HTR-8/SVneo (cell line): ENCODE measurements around the gene PSTPIP1.

Experiments
- DNase-seq: peaks from one replicate; pipeline ENCODE4 v3.0.0; 2011; ENCODE audit warnings: low spot score, mixed read lengths; ENCODE audit not compliant: insufficient read length
- FAIRE-seq: peaks from 2 replicates; lab custom pipeline; 2011; peaks lifted over from hg19 to GRCh38; lab: Jason Lieb, UNC

The PSTPIP1 gene

DNA sequence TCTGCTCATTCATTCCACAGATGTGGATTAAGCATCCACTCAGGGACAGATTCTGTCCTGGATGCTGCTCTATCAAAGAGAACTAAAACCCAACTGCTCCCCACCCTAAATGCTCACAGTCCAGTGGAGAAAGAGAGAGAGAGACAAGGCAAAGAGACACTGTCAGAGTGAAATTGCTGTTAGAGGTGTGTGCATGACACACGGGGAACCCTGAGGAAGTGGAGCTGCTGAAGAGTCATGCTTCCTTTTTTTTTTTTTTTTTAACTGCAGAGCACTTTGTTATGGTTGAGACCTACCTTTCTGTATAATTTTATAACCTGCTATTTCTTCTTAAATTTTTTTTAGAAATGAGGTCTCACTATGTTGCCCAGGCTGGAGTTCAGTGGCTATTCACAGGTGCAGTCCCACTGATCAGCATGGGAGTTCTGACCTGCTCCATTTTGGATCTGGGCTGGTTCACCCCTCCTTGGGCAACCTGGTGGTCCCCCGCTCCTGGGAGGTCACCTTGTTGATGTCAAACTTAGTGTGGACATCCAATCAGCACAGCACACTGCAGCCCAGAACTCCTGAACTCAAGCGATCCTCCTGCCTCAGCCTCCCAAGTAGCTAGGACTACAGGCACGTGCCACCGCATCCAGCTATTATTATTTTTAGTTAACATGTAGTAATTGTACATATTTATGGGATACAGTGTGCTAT lies 18.2 kb upstream of the PSTPIP1 start:
- no peak for FAIRE-seq
- DNase-seq: no peak

DNA sequence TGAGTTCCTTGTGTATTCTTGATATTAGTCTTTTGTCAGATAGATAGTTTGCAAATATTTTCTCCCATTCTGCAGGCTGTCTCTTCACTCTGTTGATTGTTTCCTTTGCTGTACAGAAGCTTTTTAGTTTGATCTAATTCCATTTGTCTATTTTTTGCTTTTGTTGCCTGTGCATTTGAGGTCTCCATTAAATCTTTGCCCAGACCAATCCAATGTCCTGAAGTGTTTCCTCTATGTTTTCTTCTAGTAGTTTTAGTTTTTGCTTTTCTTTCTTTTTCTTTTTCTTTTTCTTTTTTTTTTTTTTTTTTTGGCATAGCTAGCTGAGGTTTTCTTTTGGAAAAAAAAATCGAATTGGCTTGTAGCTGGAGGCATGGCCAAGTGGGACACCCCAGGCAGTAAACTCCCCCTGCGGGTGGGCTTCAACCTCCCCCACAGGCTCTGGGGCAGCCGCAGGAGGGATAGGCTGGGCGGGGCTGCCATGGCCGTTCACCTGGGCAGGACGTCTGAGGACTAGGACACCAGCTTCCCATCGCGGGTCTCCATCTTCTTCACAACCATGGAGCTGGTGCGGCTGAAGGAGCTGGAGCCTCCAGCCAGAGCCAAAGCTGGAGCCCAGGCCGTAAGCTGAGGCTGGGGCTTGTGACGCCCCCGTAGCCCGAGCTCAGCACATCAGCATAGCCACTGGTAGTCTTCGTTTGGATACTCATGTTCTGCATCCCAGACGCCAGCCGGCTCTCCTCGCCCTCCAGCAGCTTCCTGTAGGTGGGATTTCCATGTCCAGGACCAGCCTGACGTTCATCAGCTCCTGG lies 16.2 kb upstream of the PSTPIP1 start:
- DNase-seq (no peak), FAIRE-seq (no peak)

DNA sequence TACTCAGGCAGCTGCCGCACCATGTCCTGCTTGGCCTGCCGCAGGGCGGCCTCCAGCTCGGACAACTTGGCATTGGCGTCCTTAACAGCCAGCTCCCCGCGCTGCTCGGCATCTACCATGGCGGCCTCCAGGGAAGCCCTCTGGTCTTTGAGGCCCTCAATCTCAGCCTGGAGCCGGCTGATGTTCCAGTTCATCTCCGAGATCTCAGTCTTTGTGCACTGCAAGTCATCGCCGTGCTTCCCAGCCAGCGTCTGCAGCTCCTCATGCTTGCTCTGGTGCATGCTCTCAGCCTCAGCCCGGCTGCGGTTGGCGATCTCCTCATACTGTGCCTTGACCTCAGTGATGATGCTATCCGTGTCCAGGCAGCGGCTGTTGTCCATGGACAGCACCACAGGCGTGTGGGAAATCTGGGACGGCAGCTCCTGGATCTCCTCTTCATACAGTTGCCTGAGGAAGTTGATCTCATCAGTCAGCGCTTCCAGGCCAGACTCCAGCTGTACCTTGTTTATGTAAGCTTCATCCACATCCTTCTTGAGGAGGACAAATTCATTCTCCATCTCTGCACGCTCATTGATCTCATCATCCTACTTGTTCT lies 15.5 kb upstream of the PSTPIP1 start:
- DNase-seq (no peak), FAIRE-seq (no peak)

DNA sequence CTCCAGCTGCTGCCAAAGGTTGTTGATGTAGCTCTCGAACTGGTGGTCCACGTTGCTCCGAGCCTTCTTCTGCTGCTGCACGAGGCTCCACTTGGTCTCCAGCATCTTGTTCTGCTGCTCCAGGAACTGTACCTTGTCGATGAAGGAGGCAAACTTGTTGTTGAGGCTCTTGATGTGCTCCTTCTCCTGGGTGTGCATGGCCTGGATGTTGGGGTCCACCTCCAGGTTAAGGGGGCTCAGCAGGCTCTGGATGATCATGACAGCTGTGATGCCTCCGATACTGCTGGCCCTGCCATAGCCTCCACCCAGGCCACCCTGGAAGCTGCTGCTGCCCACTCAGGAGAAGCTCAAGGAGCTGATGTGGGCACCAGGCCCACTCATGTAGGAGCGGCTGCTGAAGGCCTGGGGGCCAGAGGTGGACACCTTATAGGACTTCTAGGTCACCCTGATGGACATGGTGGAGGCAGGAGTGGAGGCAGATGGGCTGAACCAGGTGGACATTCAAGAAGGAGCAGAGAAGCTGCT lies 14.9 kb upstream of the PSTPIP1 start:
- DNase-seq (no peak), FAIRE-seq (no peak)

DNA sequence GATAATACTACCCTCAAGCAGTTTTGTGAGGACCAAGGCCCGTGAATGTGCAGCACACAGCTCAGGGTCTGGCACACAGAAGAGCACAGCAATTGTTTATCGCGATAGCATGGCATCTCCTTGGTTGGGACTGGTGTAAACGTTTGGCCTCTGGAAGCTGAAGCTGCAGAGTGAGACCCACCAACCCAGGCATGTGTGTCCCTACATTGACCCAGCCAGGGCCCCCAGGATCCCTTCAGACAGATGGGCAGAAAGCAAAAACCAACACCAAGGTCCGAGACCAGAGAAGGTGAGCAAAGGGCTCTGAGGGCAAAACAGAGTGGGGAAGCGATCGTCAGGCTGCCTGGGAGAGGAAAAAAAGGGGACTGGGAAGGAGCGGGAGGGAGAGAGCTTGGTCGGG lies 12.6 kb upstream of the PSTPIP1 start:
- FAIRE-seq (no peak), DNase-seq (no peak)

DNA sequence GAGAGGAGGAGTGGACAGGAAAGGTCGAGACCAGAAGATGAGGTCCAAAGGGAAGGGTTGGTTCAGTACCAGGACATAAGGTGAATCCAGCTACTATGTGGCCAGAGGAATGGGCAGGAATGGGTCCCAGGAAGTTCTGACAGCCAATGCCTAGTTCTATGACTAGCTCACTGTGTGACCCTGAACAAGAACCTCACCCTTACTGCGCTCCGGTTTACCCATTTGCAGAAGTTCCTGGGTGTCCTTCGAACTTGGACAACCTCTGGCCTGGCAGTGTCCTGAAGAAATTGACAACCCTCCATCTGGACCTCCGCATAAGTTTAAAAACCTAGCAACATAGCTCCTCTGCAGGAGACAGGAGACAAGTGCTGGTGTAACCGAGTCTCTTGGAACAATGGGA lies 12.2 kb upstream of the PSTPIP1 start:
- DNase-seq: no peak

DNA sequence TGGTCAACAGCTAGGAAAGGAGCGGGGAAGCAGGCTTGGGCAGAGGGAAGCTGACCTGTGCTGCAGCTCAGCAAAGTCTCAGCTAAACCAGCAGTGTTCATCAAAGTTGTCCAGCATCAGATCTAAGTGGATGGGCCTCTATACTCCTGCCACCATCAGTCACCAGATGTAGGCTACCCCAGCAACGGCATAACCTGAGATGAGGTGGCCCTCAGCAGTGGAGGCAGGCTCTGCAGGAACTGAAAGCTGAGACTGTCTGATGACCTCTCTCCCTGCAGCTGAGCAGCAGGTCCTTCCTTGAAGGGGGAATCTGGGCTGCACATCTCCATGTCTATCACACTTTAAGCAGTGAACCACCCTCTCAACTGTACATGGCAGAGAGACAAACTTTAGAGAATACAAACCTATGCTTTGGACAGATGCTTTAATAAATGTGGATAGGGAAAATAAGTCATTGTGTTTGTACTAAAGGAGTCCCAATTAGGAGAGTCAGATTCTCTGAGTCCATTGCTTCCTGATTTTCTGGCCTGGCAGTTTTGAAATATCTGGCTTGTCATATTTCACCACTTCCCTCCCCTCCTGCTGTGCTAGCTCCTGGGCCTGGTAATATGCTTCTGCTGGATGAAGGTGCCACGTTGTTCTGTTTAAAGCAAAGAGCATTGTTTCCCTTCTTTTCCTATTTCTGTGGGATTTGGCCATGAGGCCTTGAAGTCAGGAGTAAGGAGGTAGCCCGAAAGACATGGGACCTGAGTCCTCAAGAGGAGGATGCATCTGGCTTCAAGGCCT lies 11.1 kb upstream of the PSTPIP1 start:
- FAIRE-seq (no peak), DNase-seq (no peak)

More for the DNA sequence above, 12.2 kb upstream of the PSTPIP1 start:
- FAIRE-seq: no peak

DNA sequence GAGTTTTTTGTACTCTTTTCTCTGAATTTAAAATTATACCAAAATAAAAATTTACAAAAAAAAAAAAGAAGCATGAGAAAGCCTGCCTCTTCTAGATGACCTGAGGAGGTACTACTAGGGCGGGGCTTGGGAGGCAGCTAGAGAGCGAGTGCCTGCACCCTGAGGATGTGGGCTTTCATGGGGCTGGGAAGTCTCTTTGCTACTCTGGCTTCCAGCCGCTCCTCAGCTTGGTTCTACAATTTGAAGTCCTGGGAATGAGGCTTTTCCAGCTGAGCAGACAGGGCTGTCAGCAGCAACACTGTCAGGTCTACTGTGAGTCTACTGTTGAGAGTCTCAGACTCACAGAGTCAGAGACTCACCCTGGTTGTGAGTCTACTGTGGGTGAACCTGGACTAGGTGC lies 8.2 kb upstream of the PSTPIP1 start:
- FAIRE-seq (no peak), DNase-seq (no peak)

DNA sequence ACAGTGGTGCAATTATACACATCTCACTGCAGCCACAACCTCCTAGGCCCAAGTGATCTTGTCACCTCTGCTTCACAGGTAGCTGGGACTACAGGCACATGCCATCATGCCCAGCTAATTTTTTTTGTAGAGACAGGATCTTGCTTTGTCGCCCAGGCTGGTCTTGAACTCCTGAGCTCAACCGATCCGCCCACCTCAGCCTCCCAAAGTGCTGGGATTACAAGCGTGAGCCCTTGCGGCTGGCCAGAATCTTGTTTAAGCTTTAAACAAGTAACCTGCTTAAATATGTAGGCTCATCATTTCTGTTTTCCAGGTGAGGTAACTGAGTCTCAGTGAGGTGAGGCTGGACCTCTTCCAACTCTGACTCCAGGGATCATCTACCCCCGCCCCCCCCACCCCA lies 7.7 kb upstream of the PSTPIP1 start:
- no peak for FAIRE-seq
- no peak for DNase-seq

DNA sequence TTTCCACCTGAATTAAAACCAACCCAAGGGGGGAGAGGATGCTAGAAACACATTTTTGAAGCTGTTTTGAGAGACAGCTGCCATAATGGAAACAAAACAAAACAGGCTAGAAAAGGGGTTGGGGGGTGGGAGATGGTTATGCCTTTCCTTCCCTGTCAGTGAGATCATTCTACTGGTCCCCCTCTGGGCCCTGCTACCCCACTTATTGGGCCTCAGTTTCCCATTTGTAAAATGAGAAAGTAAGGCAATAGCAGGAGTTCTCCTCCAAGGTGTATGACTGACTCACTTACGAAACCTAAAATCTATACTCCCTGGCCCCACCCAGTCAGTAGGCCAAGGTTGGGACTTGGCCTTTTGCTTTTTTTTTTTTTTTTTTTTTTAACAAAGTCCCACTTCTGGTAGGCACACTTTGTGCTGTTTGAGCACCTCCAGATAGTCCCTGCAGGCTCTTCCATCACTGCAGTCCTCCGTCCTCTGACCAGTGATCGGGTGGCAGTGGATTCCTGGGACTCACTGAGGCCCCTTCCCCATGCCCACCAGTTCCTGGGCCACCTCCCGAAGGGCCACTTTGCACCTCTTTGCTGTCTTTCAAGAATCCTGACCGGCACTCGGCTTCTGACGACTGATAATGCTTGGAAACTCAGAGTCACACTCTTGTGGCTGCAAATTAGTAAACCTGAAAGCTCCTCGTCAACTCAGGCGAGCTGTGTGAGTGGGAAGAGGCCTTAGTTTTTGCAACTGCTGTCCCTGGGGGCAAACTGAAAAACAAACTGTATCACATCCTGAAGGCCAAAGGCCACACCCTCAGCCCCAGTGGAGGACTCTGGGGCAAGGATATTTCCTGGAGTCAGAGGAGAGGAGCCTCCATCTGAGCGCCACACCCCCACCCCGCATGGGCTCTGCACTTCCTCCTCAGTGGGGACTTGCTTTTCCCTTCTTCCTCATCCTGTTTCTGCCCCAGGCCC lies 6.7 kb upstream of the PSTPIP1 start:
- DNase-seq (no peak), FAIRE-seq (no peak)

DNA sequence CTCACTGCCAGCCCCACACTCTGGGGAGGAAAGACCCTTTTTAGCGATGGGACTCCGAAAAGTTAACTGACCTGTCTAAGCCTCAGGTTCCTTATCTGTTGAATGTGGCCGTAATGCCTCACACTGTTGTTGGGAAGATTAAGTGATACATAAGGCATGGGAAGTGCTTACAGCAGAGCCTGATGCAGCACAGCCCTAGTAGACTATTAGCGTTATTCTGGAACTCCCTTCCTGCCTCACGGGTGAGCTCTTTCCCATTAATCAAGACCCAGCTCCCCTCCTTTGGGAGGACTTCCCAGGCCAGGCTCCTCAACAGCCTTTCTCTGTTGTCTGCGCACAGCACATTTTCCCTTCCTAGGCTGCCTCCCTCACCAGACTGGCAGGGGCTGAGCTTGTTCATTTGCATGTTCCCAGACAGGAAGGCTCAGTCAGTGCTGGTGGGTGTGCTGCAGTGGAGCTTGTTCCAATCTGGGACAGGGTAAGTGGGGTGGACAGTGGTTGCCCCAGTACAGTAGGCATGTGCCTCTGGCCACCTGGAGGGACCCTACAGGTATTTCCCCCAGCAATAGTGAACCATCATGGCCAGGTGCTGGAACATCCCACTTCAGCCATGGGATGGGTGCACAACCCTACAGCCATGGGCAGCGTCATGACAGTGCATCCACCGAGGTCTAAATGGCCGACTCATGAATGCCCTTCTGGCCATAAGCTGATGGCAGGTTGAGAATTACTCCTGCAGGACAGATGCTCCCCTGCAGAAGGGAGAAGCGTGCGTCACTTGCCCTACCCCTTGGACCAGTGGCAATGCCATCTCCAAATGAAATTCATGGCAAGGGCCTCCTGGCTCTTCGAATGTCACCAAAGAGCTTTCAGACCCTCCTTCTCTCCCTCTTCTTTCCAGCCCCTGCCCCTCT lies 5.8 kb upstream of the PSTPIP1 start:
- no peak for FAIRE-seq
- DNase-seq: no peak

DNA sequence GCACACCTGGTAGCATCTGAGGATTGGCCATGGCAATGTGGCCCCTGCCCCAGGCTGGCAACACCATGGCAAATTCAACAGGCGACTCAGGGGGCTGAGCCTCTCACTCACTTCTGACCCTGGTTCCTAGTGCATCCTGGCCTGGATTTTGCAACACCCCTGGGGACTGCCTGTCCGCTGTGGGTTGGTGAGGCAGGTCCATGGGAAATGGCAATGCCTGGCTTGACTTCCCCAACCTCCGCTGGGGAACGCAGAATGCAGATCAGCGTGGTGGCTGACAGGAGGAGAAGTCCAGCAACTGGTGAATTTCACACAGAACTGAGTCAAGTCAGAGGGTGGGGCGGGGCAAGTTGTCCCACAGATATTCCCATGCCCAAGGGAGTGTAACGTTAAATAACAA lies 3.9 kb upstream of the PSTPIP1 start:
- no peak for DNase-seq
- no peak for FAIRE-seq

DNA sequence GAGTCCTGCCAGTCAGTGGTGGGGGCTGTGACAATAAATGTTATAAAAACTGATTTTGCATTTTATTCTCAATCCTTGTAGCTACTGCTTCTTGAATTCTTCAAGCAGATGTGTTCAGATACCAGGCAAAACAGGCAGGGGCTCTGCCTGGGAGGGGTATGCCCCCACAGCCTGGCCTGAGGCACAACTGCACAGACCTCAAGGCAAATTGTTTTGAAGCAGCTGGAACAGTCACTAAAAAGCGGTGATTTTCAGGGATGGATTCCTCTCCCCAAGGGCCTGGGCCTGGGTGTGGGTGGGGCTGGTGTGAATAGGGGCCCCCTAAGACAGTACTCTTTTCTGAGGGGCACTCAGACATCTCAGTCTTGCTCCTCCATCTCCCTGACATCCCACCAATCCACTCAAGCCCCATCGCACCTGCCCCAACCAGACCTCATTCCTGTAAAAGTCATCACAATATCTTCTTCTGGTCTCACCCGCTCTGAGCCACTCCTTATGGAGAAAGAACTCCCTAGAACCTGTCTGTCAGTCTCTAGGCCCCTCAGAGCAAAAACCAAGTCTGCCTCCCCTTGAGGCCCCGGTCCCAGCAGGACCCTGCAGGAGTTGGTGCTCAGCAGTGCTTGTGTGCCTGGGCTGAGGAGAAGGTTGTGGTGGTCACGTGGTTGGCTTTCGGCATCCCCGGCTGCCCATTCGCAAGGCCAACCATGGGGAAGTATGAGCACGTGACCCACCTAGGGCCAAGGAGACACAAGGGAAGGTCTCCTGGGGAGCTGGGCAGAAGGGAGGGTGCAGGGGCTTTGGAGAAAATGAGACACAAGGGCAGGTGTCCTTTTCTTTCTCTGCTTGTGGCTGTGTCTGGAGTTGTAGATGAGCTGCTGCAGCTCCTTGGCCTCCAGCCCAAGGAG lies 2.9 kb upstream of the PSTPIP1 start:
- no peak for DNase-seq
- FAIRE-seq: no peak

DNA sequence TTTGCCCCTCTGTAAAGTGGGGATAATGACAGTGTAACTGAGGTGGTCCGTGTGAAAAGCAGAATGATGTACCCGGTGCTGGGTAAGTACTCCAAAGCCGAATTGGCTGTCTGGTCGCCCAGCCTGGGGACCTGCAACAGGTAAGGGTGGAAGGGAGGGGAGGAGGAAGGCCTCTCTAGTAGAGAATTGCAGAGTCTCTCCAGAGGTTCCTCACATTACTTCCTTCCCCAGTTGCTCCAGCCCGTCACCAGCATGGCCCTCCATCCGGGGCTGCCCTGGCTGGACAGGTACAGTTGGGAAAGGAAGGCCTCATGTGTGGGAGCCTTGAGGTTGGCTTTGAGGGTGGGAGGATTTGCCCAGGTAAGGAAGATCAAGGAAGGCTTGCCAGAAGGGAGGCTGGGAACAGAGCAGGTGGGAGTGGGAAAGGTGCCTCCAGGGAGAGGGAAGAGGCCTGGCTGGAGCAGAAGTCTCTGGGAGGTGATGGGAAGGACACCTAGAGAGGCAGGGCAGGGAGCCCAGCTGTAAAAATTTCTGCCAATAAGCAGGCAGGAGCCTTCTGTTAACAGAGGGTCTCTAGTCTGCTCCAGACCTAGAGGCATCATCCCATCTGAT lies 1.7 kb upstream of the PSTPIP1 start:
- DNase-seq (no peak), FAIRE-seq (no peak)

DNA sequence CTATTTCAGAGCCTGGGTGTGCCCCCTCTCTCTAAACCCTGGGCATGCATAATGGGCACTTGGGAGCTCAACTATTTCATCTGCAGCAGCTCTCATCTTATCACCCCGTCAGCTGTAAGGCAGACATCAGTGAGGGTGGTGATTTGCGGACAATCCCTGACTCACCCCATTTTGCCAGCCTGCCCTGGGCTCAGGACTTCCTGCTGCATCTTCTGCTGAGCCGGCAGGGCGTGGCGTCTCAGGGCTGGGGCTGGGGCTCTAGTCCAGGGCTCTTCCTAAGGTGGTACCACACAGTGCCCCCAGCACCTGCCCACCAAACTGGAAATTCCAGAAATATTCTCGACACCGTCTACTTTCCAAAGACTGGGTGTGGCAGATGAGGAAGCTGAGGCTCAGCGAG lies 925 bp upstream of the PSTPIP1 start:
- DNase-seq: no peak
- no peak for FAIRE-seq

DNA sequence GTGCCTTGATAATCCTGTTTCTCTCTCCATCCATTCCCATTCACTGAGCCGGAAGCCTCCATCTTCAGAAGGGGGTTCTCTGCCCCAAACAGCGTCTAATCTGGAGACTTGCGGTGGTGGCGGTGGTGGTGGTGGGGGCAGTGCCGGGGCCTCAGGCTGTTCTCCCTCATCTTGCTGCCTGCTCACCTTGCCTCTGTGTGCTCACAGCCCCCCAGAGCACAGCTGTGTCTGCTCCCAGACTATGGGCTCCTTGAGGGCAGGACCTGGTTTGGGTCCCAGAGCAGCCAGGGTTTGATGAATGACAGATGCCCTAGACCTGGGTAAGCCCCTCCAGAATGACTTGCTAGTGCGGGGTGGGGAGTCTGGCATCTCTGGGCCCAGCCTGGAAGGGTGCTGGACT lies 430 bp upstream of the PSTPIP1 start:
- DNase-seq (no peak), FAIRE-seq (no peak)

DNA sequence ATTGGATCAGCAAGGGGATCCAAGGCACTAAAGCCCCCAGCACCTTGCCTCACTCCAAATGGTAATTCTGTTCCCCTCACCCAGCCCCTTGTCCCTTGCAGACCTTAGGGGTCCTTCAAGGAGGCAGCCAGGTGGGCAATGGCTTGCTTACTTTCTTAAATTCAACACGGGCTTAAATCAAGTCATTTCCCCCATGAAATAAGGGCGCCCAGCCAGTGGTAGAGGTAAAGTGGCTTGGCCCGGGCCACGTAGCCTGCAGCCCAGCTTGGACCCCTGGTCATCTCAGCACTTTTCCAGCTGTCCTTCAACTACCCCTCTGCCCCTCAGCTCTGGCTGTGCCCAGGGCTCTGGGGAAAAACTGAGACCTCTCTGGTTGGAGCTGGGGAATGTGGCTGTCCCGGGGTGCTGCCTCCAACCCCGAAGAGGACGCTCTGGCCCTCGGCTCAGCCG lies 1.2 kb downstream of the PSTPIP1 start:
- DNase-seq (no peak), FAIRE-seq (no peak)
